Loucy (cell line): ENCODE results near the gene CDC37.

ENCODE experiments used
- H2AFZ ChIP-seq: fragments of 200-600 bp; sonication (generic); 2 replicates; pipeline ENCODE4 v1.6.0; 2016; ENCODE audit warnings: antibody characterized with exemption, mild to moderate bottlenecking, low read length, moderate library complexity
- H3F3A ChIP-seq: fragments of 200-600 bp; 2 replicates; pipeline ENCODE4 v1.6.0; 2016; ENCODE audit warnings: antibody characterized with exemption, low read depth, mild to moderate bottlenecking
- H3K27me3 ChIP-seq: fragments of 200-600 bp; sonication (generic); 2 replicates; pipeline ENCODE4 v1.6.1; 2014; ENCODE audit warnings: low read length, mild to moderate bottlenecking; ENCODE audit not compliant: insufficient read depth, poor library complexity, severe bottlenecking
- H3K36me3 ChIP-seq: fragments of 200-600 bp; sonication (generic); 2 replicates; pipeline ENCODE4 v1.6.1; 2016; ENCODE audit warnings: low read length; ENCODE audit not compliant: insufficient read depth
- H3K4me1 ChIP-seq: fragments of 200-600 bp; sonication (generic); 2 replicates; pipeline ENCODE4 v1.5.1; 2014; ENCODE audit warnings: low read length, mild to moderate bottlenecking; ENCODE audit not compliant: insufficient read depth, poor library complexity, severe bottlenecking
- H3K4me2 ChIP-seq: fragments of 200-600 bp; sonication (generic); 2 replicates; pipeline ENCODE4 v1.6.0; 2014; ENCODE audit warnings: antibody characterized with exemption, low read length, low read depth, mild to moderate bottlenecking; ENCODE audit not compliant: poor library complexity, severe bottlenecking
- H3K4me3 ChIP-seq: fragments of 200-600 bp; sonication (generic); 2 replicates; pipeline ENCODE4 v1.5.1; 2014; ENCODE audit warnings: low read length, mild to moderate bottlenecking, mixed read lengths; ENCODE audit not compliant: poor library complexity, severe bottlenecking
- H3K79me2 ChIP-seq: fragments of 200-600 bp; sonication (generic); 2 replicates; pipeline ENCODE4 v1.6.1; 2014; ENCODE audit warnings: low read length; ENCODE audit not compliant: insufficient read depth
- H3K9ac ChIP-seq: fragments of 200-600 bp; sonication (generic); 2 replicates; pipeline ENCODE4 v1.6.0; 2014; ENCODE audit warnings: mild to moderate bottlenecking, low read depth, low read length, moderate library complexity; ENCODE audit not compliant: poor library complexity, severe bottlenecking
- H3K9me2 ChIP-seq: fragments of 200-600 bp; sonication (generic); replicated peaks from 2 replicates; pipeline ENCODE4 v1.6.1; 2016; ENCODE audit warnings: low read depth, low read length, mixed read lengths
- H3K9me3 ChIP-seq: fragments of 200-600 bp; sonication (generic); 2 replicates; pipeline ENCODE4 v1.6.1; 2014; ENCODE audit warnings: mild to moderate bottlenecking, antibody characterized with exemption, low read length, low read depth; ENCODE audit not compliant: insufficient read depth
- H4K20me1 ChIP-seq: fragments of 200-600 bp; sonication (generic); 2 replicates; pipeline ENCODE4 v1.6.0; 2014; ENCODE audit warnings: antibody characterized with exemption, low read length, mild to moderate bottlenecking; ENCODE audit not compliant: insufficient read depth, poor library complexity, severe bottlenecking
- EZH2phosphoT487 ChIP-seq: fragments of 200-600 bp; IDR thresholded peaks from 2 replicates; pipeline ENCODE4 v1.6.1; 2018; ENCODE audit warnings: antibody characterized with exemption, mild to moderate bottlenecking, moderate library complexity, borderline replicate concordance
- TF ChIP-seq, protein P1 (sequence below): fragments of 200-600 bp; sonication (generic); conservative IDR thresholded peaks from 2 replicates; pipeline ENCODE4 v1.5.1; 2014; ENCODE audit warnings: mild to moderate bottlenecking, antibody characterized with exemption, low read length

CDC37 gene

GRCh38 chr19:10395003-10395402 lies 8.3 kb downstream of the CDC37 start:
- H2AFZ ChIP-seq = no peak overlapping the region
- TF ChIP-seq, protein P1, sequence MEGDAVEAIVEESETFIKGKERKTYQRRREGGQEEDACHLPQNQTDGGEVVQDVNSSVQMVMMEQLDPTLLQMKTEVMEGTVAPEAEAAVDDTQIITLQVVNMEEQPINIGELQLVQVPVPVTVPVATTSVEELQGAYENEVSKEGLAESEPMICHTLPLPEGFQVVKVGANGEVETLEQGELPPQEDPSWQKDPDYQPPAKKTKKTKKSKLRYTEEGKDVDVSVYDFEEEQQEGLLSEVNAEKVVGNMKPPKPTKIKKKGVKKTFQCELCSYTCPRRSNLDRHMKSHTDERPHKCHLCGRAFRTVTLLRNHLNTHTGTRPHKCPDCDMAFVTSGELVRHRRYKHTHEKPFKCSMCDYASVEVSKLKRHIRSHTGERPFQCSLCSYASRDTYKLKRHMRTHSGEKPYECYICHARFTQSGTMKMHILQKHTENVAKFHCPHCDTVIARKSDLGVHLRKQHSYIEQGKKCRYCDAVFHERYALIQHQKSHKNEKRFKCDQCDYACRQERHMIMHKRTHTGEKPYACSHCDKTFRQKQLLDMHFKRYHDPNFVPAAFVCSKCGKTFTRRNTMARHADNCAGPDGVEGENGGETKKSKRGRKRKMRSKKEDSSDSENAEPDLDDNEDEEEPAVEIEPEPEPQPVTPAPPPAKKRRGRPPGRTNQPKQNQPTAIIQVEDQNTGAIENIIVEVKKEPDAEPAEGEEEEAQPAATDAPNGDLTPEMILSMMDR = no peak
- TF ChIP-seq EZH2phosphoT487 = no peak
- no peak overlapping the region for H3K4me2 ChIP-seq
- H4K20me1 ChIP-seq = peaks cover 22% of the 10 kb centered on the region
- no peaks in the 10 kb centered on the region for H3F3A ChIP-seq
- no peaks in the 10 kb centered on the region for H3K9me2 ChIP-seq
- H3K27me3 ChIP-seq = no peaks in the 10 kb centered on the region
- no peaks in the 10 kb centered on the region for H3K4me1 ChIP-seq
- no peaks in the 10 kb centered on the region for H3K9me3 ChIP-seq
- no peak overlapping the region for H3K4me3 ChIP-seq
- peaks cover 35% of the 10 kb centered on the region for H3K79me2 ChIP-seq
- H3K36me3 ChIP-seq = peaks cover 37% of the 10 kb centered on the region; the same call in 1 of the 2 replicates
- H3K9ac ChIP-seq = no peak overlapping the region

GRCh38 chr19:10393137-10393536 lies 10.2 kb downstream of the CDC37 start:
- TF ChIP-seq EZH2phosphoT487 = no peak
- TF ChIP-seq, protein P1 = no peak
- Histone ChIP-seq H2AFZ (no peak overlapping the region), H3K9ac (no peak overlapping the region), H3K4me1 (no peaks in the 10 kb centered on the region), H3K4me2 (no peak overlapping the region), H3K9me2 (no peaks in the 10 kb centered on the region), H3K36me3 (peaks cover 37% of the 10 kb centered on the region; the same call in 1 of the 2 replicates), H3K4me3 (no peak overlapping the region), H3F3A (no peaks in the 10 kb centered on the region), H3K9me3 (no peaks in the 10 kb centered on the region), H3K27me3 (no peaks in the 10 kb centered on the region), H3K79me2 (peaks cover 17% of the 10 kb centered on the region; the same call in 1 of the 2 replicates), H4K20me1 (peaks cover 11% of the 10 kb centered on the region)

DNA sequence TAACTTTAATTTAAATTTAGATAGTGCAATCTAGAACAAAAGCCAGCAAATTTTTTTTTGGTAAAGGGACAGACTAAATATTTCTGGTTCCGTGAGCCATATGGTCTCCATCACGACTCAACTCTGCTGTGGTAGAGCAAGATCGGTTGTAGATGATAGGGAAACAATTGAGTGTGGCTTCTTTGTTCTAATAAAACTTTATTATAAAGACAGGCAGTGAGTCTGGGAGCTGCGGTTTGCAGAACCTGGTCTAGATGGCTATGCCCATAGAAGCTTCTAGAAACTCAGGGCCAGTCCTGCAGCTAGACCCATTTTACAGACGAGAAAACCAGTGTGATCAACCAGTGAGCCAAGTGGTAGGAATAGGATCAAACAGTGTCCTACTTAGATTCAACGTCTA lies 11.2 kb downstream of the CDC37 start:
- Histone ChIP-seq H2AFZ (no peak overlapping the region), H3K36me3 (peaks cover 37% of the 10 kb centered on the region; the same call in 1 of the 2 replicates), H3K9me3 (no peaks in the 10 kb centered on the region), H3K9ac (no peak overlapping the region), H3K9me2 (no peaks in the 10 kb centered on the region), H3K4me2 (no peak overlapping the region), H3K4me1 (no peaks in the 10 kb centered on the region), H3K79me2 (peaks cover 8% of the 10 kb centered on the region; the same call in 1 of the 2 replicates), H3F3A (no peaks in the 10 kb centered on the region), H4K20me1 (peaks cover 4% of the 10 kb centered on the region), H3K4me3 (no peak overlapping the region), H3K27me3 (no peaks in the 10 kb centered on the region)
- TF ChIP-seq EZH2phosphoT487 = no peak
- TF ChIP-seq, protein P1 = no peak
